ENCODE results near the gene HCN4.
"Not testable (repeated sequence)": the region's sequence is repeated elsewhere in the genome, so short reads cannot be mapped to it uniquely, and the experiment has no call there.

Gene HCN4

GRCh38 chr15:73368301-73369136 is at the start of gene HCN4:
HCN4 (minus strand) TSS chr15:73368958; CDS start chr15:73368270, 688 bp downstream.
- DNase-seq (ENCODE audit: low read depth) = no peak

- no peak for DNase-seq (ENCODE audit: low read depth)
Measured at GRCh38 chr15:73414876-73415275, 46.1 kb upstream of the HCN4 start.

- no peak for DNase-seq (ENCODE audit: low read depth)
Measured at GRCh38 chr15:73403171-73403570, 34.4 kb upstream of the HCN4 start.

GRCh38 chr15:73400222-73400621 is 31.5 kb upstream of the HCN4 start:
- DNase-seq (ENCODE audit: low read depth) = not testable (repeated sequence)

- no peak for DNase-seq (ENCODE audit: low read depth)
Measured at GRCh38 chr15:73398861-73399260, 30.1 kb upstream of the HCN4 start.

GRCh38 chr15:73397461-73397860 is 28.7 kb upstream of the HCN4 start:
- DNase-seq (ENCODE audit: low read depth) = no peak

- no peak for DNase-seq (ENCODE audit: low read depth)
Measured at GRCh38 chr15:73395671-73396070, 26.9 kb upstream of the HCN4 start.

- no peak for DNase-seq (ENCODE audit: low read depth)
Measured at GRCh38 chr15:73394782-73395181, 26.0 kb upstream of the HCN4 start.

- DNase-seq (ENCODE audit: low read depth) = no peak
Measured at GRCh38 chr15:73393336-73393735, 24.6 kb upstream of the HCN4 start.

- DNase-seq (ENCODE audit: low read depth) = no peak
Measured at GRCh38 chr15:73392025-73392424, 23.3 kb upstream of the HCN4 start.

GRCh38 chr15:73391128-73391872 is 22.5 kb upstream of the HCN4 start:
- no peak for DNase-seq (ENCODE audit: low read depth)

- DNase-seq (ENCODE audit: low read depth) = no peak
Measured at GRCh38 chr15:73389971-73390544, 21.3 kb upstream of the HCN4 start.

- DNase-seq (ENCODE audit: low read depth) = no peak
Measured at GRCh38 chr15:73389539-73389938, 20.8 kb upstream of the HCN4 start.

- DNase-seq (ENCODE audit: low read depth) = no peak
Measured at GRCh38 chr15:73388256-73388781, 19.6 kb upstream of the HCN4 start.

- no peak for DNase-seq (ENCODE audit: low read depth)
Measured at GRCh38 chr15:73387507-73388255, 18.9 kb upstream of the HCN4 start.

- DNase-seq (ENCODE audit: low read depth) = no peak
Measured at GRCh38 chr15:73386886-73387506, 18.2 kb upstream of the HCN4 start.

- no peak for DNase-seq (ENCODE audit: low read depth)
Measured at GRCh38 chr15:73386238-73386637, 17.5 kb upstream of the HCN4 start.

- DNase-seq (ENCODE audit: low read depth) = no peak
Measured at GRCh38 chr15:73385205-73385604, 16.4 kb upstream of the HCN4 start.

- DNase-seq (ENCODE audit: low read depth) = no peak
Measured at GRCh38 chr15:73383310-73384189, 14.8 kb upstream of the HCN4 start.

- no peak for DNase-seq (ENCODE audit: low read depth)
Measured at GRCh38 chr15:73382115-73382514, 13.4 kb upstream of the HCN4 start.

GRCh38 chr15:73380661-73381060 is 11.9 kb upstream of the HCN4 start:
- no peak for DNase-seq (ENCODE audit: low read depth)

Data from activated gamma-delta T cell treated with anti-CD3 and anti-CD28 coated beads, Interleukin-2, amount 50 U/mL, for 16 hours (primary cell).